K562 (cell line): Measurements from ENCODE around the gene RALY.
A peak's percentile ranks its signal among the peaks of the same experiment; 100 is the strongest.

Source experiments
- ETV1 ChIP-seq: fragments of 450-650 bp; conservative IDR thresholded peaks from 2 replicates; pipeline ENCODE4 v1.6.1; 2016; ENCODE audit warnings: missing genetic modification characterization, control low read depth, low read depth, missing compliant biosample characterization
- FOXA3 ChIP-seq, 2 experiments: fragments of 450-650 bp in 1 of 2; sonication (generic) in 1 of 2; formaldehyde crosslinking; IDR thresholded peaks in 1 of 2; conservative IDR thresholded peaks in 1 of 2; 2 replicates each; pipeline versions ENCODE4 v1.4.0 to v1.8.0; 2020 to 2022; ENCODE audit warnings: mild to moderate bottlenecking in 2 of 2, missing genetic modification reagents in 1 of 2
- KDM1A ChIP-seq, 2 experiments: fragments of 450-650 bp; IDR thresholded peaks; 2 replicates each; pipeline ENCODE4 v1.6.1; 2016; ENCODE audit warnings: mild to moderate bottlenecking in 2 of 2
- MAZ ChIP-seq, 2 experiments: fragments of 450-650 bp in 1 of 2; sonication (generic) in 1 of 2; formaldehyde crosslinking; IDR thresholded peaks in 1 of 2; conservative IDR thresholded peaks in 1 of 2; 2 replicates each; pipeline versions ENCODE4 v1.4.0 to v1.5.0; 2020; ENCODE audit warnings: mild to moderate bottlenecking in 1 of 2, missing genetic modification reagents in 1 of 2
- POLR2AphosphoS5 ChIP-seq: IDR thresholded peaks from 2 replicates; pipeline ENCODE4 v1.6.1; 2011; ENCODE audit warnings: mild to moderate bottlenecking, low read depth, low read length, moderate library complexity; ENCODE audit not compliant: control insufficient read depth, insufficient read depth
- RFX5 ChIP-seq: IDR thresholded peaks from 2 replicates; pipeline ENCODE4 v1.6.1; 2011; ENCODE audit warnings: low read depth, mild to moderate bottlenecking, improper control_type of control experiment, low read length
- SMAD1 ChIP-seq: fragments of 150-350 bp; IDR thresholded peaks from 2 replicates; pipeline ENCODE4 v1.6.1; 2014; ENCODE audit warnings: low read length, low read depth; ENCODE audit not compliant: partially characterized antibody
- ZNF146 ChIP-seq: IDR thresholded peaks from one replicate; pipeline ENCODE4 v1.6.1; 2018; ENCODE audit warnings: missing compliant biosample characterization; ENCODE audit not compliant: unreplicated experiment
- TF ChIP-seq, protein P1 (sequence below): sonication (generic); formaldehyde crosslinking; IDR thresholded peaks from 2 replicates; pipeline ENCODE4 v1.8.0; 2022; ENCODE audit warnings: missing genetic modification reagents, mild to moderate bottlenecking, borderline replicate concordance
- TF ChIP-seq, protein P2 (sequence below): sonication (generic); formaldehyde crosslinking; IDR thresholded peaks from 2 replicates; pipeline ENCODE4 v1.8.0; 2023; ENCODE audit warnings: missing genetic modification reagents, mild to moderate bottlenecking, borderline replicate concordance
- TF ChIP-seq, protein P3 (sequence below), 3 experiments: IDR thresholded peaks in 2 of 3; conservative IDR thresholded peaks in 1 of 3; 2 replicates each; pipeline ENCODE4 v1.5.1; 2011 to 2012; ENCODE audit warnings: low read length in 3 of 3, mild to moderate bottlenecking in 3 of 3, control low read depth in 2 of 3, improper control_type of control experiment in 1 of 3, inconsistent platforms in 1 of 3, low read depth in 1 of 3, mixed read lengths in 1 of 3, moderate library complexity in 1 of 3; ENCODE audit not compliant: insufficient read depth in 2 of 3
- TF ChIP-seq, protein P4 (sequence below): IDR thresholded peaks from 3 replicates; pipeline ENCODE4 v1.6.1; 2011; ENCODE audit warnings: borderline replicate concordance, mild to moderate bottlenecking; ENCODE audit not compliant: insufficient read length, insufficient read depth
- TF ChIP-seq, protein P5 (sequence below): fragments of 450-650 bp; formaldehyde crosslinking; IDR thresholded peaks from 2 replicates; pipeline ENCODE4 v1.4.0; 2020; ENCODE audit warnings: mild to moderate bottlenecking, moderate library complexity
- TF ChIP-seq, protein P6 (sequence below): fragments of 250-450 bp; sonication (Bioruptor Pico); IDR thresholded peaks from 2 replicates; pipeline ENCODE4 v1.4.0; 2020

DNA sequence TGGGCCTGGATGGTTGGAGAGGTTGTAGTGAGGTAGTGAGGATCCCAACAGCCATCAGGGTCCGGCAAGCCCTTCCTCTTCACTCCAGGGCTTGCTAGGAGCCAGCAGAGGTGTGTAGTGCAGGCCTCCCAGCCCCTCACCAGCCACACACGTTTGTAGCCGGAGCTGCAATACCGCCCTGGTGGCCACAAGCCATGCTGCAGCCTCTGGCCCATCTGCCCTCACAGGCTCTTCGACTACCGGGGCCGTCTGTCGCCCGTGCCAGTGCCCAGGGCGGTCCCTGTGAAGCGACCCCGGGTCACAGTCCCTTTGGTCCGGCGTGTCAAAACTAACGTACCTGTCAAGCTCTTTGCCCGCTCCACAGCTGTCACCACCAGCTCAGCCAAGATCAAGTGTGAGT is 81.9 kb downstream of the RALY start:
- TF ChIP-seq FOXA3 (CRISPR knock-in tag; conservative IDR thresholded peaks at IDR 0.05 in 1 of 2, IDR thresholded peaks at IDR 0.05 in 1 of 2) (no peak), KDM1A (IDR thresholded peaks at IDR 0.05) (no peak), POLR2AphosphoS5 (no peak), ZNF146 (CRISPR knock-in tag) (no peak), RFX5 (no peak), ETV1 (tag) (no peak), SMAD1 (no peak), MAZ (CRISPR knock-in tag; conservative IDR thresholded peaks at IDR 0.05 in 1 of 2, IDR thresholded peaks at IDR 0.05 in 1 of 2) (no peak)
- TF ChIP-seq, protein P1, sequence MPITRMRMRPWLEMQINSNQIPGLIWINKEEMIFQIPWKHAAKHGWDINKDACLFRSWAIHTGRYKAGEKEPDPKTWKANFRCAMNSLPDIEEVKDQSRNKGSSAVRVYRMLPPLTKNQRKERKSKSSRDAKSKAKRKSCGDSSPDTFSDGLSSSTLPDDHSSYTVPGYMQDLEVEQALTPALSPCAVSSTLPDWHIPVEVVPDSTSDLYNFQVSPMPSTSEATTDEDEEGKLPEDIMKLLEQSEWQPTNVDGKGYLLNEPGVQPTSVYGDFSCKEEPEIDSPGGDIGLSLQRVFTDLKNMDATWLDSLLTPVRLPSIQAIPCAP: no peak
- TF ChIP-seq, protein P2, sequence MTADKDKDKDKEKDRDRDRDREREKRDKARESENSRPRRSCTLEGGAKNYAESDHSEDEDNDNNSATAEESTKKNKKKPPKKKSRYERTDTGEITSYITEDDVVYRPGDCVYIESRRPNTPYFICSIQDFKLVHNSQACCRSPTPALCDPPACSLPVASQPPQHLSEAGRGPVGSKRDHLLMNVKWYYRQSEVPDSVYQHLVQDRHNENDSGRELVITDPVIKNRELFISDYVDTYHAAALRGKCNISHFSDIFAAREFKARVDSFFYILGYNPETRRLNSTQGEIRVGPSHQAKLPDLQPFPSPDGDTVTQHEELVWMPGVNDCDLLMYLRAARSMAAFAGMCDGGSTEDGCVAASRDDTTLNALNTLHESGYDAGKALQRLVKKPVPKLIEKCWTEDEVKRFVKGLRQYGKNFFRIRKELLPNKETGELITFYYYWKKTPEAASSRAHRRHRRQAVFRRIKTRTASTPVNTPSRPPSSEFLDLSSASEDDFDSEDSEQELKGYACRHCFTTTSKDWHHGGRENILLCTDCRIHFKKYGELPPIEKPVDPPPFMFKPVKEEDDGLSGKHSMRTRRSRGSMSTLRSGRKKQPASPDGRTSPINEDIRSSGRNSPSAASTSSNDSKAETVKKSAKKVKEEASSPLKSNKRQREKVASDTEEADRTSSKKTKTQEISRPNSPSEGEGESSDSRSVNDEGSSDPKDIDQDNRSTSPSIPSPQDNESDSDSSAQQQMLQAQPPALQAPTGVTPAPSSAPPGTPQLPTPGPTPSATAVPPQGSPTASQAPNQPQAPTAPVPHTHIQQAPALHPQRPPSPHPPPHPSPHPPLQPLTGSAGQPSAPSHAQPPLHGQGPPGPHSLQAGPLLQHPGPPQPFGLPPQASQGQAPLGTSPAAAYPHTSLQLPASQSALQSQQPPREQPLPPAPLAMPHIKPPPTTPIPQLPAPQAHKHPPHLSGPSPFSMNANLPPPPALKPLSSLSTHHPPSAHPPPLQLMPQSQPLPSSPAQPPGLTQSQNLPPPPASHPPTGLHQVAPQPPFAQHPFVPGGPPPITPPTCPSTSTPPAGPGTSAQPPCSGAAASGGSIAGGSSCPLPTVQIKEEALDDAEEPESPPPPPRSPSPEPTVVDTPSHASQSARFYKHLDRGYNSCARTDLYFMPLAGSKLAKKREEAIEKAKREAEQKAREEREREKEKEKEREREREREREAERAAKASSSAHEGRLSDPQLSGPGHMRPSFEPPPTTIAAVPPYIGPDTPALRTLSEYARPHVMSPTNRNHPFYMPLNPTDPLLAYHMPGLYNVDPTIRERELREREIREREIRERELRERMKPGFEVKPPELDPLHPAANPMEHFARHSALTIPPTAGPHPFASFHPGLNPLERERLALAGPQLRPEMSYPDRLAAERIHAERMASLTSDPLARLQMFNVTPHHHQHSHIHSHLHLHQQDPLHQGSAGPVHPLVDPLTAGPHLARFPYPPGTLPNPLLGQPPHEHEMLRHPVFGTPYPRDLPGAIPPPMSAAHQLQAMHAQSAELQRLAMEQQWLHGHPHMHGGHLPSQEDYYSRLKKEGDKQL (CRISPR knock-in tag): no peak
- TF ChIP-seq, protein P3, sequence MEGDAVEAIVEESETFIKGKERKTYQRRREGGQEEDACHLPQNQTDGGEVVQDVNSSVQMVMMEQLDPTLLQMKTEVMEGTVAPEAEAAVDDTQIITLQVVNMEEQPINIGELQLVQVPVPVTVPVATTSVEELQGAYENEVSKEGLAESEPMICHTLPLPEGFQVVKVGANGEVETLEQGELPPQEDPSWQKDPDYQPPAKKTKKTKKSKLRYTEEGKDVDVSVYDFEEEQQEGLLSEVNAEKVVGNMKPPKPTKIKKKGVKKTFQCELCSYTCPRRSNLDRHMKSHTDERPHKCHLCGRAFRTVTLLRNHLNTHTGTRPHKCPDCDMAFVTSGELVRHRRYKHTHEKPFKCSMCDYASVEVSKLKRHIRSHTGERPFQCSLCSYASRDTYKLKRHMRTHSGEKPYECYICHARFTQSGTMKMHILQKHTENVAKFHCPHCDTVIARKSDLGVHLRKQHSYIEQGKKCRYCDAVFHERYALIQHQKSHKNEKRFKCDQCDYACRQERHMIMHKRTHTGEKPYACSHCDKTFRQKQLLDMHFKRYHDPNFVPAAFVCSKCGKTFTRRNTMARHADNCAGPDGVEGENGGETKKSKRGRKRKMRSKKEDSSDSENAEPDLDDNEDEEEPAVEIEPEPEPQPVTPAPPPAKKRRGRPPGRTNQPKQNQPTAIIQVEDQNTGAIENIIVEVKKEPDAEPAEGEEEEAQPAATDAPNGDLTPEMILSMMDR (IDR thresholded peaks at IDR 0.05 in 2 of 3, conservative IDR thresholded peaks at IDR 0.05 in 1 of 3; ENCODE audit: insufficient read depth in 2 of 3, low read depth in 1 of 3, low read length in 3 of 3): 0 out of 6 replicates have a peak, but pooled peaks of 1 of the 3 experiments have one; percentile 19
- TF ChIP-seq, protein P4, sequence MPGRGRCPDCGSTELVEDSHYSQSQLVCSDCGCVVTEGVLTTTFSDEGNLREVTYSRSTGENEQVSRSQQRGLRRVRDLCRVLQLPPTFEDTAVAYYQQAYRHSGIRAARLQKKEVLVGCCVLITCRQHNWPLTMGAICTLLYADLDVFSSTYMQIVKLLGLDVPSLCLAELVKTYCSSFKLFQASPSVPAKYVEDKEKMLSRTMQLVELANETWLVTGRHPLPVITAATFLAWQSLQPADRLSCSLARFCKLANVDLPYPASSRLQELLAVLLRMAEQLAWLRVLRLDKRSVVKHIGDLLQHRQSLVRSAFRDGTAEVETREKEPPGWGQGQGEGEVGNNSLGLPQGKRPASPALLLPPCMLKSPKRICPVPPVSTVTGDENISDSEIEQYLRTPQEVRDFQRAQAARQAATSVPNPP: no peak
- TF ChIP-seq, protein P5, sequence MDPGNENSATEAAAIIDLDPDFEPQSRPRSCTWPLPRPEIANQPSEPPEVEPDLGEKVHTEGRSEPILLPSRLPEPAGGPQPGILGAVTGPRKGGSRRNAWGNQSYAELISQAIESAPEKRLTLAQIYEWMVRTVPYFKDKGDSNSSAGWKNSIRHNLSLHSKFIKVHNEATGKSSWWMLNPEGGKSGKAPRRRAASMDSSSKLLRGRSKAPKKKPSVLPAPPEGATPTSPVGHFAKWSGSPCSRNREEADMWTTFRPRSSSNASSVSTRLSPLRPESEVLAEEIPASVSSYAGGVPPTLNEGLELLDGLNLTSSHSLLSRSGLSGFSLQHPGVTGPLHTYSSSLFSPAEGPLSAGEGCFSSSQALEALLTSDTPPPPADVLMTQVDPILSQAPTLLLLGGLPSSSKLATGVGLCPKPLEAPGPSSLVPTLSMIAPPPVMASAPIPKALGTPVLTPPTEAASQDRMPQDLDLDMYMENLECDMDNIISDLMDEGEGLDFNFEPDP (CRISPR knock-in tag): no peak
- TF ChIP-seq, protein P6, sequence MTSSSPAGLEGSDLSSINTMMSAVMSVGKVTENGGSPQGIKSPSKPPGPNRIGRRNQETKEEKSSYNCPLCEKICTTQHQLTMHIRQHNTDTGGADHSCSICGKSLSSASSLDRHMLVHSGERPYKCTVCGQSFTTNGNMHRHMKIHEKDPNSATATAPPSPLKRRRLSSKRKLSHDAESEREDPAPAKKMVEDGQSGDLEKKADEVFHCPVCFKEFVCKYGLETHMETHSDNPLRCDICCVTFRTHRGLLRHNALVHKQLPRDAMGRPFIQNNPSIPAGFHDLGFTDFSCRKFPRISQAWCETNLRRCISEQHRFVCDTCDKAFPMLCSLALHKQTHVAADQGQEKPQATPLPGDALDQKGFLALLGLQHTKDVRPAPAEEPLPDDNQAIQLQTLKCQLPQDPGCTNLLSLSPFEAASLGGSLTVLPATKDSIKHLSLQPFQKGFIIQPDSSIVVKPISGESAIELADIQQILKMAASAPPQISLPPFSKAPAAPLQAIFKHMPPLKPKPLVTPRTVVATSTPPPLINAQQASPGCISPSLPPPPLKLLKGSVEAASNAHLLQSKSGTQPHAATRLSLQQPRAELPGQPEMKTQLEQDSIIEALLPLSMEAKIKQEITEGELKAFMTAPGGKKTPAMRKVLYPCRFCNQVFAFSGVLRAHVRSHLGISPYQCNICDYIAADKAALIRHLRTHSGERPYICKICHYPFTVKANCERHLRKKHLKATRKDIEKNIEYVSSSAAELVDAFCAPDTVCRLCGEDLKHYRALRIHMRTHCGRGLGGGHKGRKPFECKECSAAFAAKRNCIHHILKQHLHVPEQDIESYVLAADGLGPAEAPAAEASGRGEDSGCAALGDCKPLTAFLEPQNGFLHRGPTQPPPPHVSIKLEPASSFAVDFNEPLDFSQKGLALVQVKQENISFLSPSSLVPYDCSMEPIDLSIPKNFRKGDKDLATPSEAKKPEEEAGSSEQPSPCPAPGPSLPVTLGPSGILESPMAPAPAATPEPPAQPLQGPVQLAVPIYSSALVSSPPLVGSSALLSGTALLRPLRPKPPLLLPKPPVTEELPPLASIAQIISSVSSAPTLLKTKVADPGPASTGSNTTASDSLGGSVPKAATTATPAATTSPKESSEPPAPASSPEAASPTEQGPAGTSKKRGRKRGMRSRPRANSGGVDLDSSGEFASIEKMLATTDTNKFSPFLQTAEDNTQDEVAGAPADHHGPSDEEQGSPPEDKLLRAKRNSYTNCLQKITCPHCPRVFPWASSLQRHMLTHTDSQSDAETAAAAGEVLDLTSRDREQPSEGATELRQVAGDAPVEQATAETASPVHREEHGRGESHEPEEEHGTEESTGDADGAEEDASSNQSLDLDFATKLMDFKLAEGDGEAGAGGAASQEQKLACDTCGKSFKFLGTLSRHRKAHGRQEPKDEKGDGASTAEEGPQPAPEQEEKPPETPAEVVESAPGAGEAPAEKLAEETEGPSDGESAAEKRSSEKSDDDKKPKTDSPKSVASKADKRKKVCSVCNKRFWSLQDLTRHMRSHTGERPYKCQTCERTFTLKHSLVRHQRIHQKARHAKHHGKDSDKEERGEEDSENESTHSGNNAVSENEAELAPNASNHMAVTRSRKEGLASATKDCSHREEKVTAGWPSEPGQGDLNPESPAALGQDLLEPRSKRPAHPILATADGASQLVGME (CRISPR knock-in tag): no peak
